GM18517 (cell line): Measurements from ENCODE around the gene HEMGN.

Experiments
- ATAC-seq: cut with Tn5 transposase; IDR thresholded peaks from one replicate; pipeline ENCODE4 v1.9.1; 2021; ENCODE audit warnings: mild to moderate bottlenecking, moderate library complexity; ENCODE audit not compliant: unreplicated experiment

HEMGN gene

GRCh38 chr9:97900738-97901565 is 37.0 kb downstream of the HEMGN start:
- no peak for ATAC-seq

- ATAC-seq = no peak
Observed at GRCh38 chr9:97900103-97900737, 37.8 kb downstream of the HEMGN start.

GRCh38 chr9:97895695-97896332 is 42.2 kb downstream of the HEMGN start:
- no peak for ATAC-seq

DNA sequence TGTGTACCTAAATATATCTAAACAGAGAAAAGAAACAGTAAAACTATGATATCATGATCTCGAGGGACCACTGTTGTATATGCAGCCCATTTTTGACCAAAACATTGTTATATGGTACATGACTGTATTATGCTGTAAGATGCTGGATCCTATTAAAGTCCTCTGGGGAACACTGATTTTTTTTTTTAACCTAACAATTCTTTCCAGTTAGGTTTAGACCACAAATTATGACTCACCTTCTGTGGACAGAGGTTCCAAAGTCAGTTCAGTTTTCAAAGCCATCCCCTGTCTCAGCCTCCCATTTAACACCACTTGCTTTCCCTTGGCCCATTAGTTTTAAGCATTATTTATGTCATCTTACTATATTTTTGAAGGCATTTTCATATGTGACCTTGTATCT is 42.8 kb downstream of the HEMGN start:
- no peak for ATAC-seq

GRCh38 chr9:97892421-97892820 is 45.6 kb downstream of the HEMGN start:
- no peak for ATAC-seq

DNA sequence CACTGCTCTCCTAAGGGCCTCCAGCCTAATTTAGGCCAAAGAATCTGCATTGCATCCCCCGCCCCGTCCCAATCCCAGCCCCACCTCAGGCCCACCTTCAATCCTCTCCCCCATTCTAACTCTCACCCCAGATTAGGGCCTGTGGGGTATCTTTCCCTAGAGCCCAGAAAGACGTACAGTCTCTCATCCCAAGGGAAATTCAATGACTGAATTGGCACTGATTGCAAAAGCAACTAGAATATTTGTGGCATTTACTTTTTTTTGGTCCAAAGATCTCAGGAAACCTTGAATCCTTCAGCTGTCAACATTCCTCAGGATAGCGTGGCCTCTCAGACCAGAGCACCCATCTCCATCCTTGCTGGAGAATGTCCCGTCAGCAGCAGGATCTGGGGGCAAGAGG is 46.2 kb downstream of the HEMGN start:
- ATAC-seq = no peak

DNA sequence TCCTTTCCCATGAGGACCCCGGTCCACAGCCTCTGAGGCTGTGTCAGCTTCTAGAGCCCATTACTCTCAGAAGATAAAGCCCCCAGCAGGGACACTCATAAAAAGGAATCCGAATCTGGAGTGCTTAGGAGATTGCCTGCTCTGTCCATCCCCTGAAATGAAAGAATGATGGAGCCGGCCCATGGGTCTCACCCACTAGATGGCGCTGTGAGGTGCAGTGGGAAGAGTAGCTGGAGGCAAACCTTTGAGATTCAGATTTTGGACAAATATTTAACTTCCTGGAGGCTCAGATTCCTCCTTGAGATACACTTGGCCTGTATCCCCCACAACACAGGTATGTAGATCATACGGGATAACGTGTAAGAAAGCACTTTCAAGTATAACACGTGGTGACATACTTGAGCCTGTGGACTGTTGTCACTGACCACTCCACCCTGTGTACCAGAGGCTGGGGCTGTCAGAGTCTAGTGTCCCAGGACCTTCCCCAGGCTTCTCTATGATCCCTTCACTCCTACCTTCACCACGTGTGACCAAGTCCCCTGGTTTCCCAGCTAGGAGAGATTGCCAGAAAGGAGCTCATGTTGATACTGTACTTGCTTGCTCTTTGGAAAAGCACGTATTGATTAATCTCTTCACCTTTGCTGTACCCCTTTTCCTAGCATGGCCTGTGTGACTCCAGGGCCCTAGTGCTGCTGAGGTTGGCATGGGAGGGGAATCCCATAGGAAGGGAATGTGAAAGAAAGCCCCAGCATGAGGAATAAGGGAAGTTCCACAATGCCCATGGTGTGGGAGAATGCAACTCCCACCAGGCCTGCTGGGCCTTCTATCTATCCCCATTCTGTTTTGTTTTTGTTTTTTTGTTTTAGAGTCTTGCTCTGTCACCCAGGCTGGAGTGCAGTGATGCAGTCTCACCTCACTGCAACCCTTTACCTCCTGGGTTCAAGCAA is 47.8 kb downstream of the HEMGN start:
- no peak for ATAC-seq

GRCh38 chr9:97880336-97880735 is 57.6 kb downstream of the HEMGN start:
- ATAC-seq = no peak
